Neural progenitor cell (in vitro differentiated cells): ENCODE results near the gene MAGED4B. TPM values are rescaled to one million over a fixed set of nuclear protein-coding genes. Genes with fewer than 3 reads are reported as not detected.
"Not testable (repeated sequence)": the region's sequence is repeated elsewhere in the genome, so short reads cannot be mapped to it uniquely, and the experiment has no call there.

ENCODE experiments used
- DNase-seq: peaks from one replicate; pipeline ENCODE4 v3.0.0-alpha.2; 2016; ENCODE audit warnings: low spot score
- H2AFZ ChIP-seq: fragments of 200-600 bp; sonication (generic); replicated peaks from 2 replicates; pipeline ENCODE4 v1.6.1; 2016; ENCODE audit warnings: antibody characterized with exemption
- H3F3A ChIP-seq: fragments of 200-600 bp; sonication (generic); 2 replicates; pipeline ENCODE4 v1.6.1; 2016; ENCODE audit warnings: antibody characterized with exemption, low read depth
- H3K27ac ChIP-seq: fragments of 200-600 bp; sonication (generic); 2 replicates; pipeline ENCODE4 v1.5.1; 2016; ENCODE audit warnings: mild to moderate bottlenecking
- H3K27me3 ChIP-seq: fragments of 200-600 bp; sonication (generic); 2 replicates; pipeline ENCODE4 v1.6.1; 2016; ENCODE audit warnings: mild to moderate bottlenecking, moderate library complexity
- H3K36me3 ChIP-seq: fragments of 200-600 bp; sonication (generic); 2 replicates; pipeline ENCODE4 v1.5.1; 2016
- H3K4me1 ChIP-seq: fragments of 200-600 bp; sonication (generic); 2 replicates; pipeline ENCODE4 v1.6.1; 2016; ENCODE audit warnings: mixed run types
- H3K4me2 ChIP-seq: fragments of 200-600 bp; sonication (generic); 2 replicates; pipeline ENCODE4 v1.6.1; 2016
- H3K4me3 ChIP-seq: fragments of 200-600 bp; sonication (generic); 2 replicates; pipeline ENCODE4 v1.5.1; 2016
- H3K79me2 ChIP-seq: fragments of 200-600 bp; sonication (generic); 2 replicates; pipeline ENCODE4 v1.6.1; 2016; ENCODE audit warnings: low read depth
- H3K9ac ChIP-seq: fragments of 200-600 bp; sonication (generic); 2 replicates; pipeline ENCODE4 v1.6.1; 2016
- H3K9me3 ChIP-seq: fragments of 200-600 bp; sonication (generic); 2 replicates; pipeline ENCODE4 v1.5.1; 2016; ENCODE audit warnings: low read depth
- H4K20me1 ChIP-seq: fragments of 200-600 bp; sonication (generic); 2 replicates; pipeline ENCODE4 v1.6.1; 2016; ENCODE audit warnings: low read depth
- H3K27ac Mint-ChIP-seq: 3 replicates; pipeline ENCODE4 v1.8.0; 2021; ENCODE audit warnings: mixed read lengths
- H3K27me3 Mint-ChIP-seq: 2 replicates; pipeline ENCODE4 v1.8.0; 2022; ENCODE audit warnings: low read depth, mild to moderate bottlenecking, inconsistent platforms, moderate library complexity, mixed read lengths; ENCODE audit not compliant: insufficient read depth
- H3K36me3 Mint-ChIP-seq: 3 replicates; pipeline ENCODE4 v1.8.0; 2021; ENCODE audit warnings: mixed read lengths
- H3K4me1 Mint-ChIP-seq: 3 replicates; pipeline ENCODE4 v1.8.0; 2021; ENCODE audit warnings: mixed read lengths
- H3K4me3 Mint-ChIP-seq: 3 replicates; pipeline ENCODE4 v1.8.0; 2021; ENCODE audit warnings: mild to moderate bottlenecking, moderate library complexity, mixed read lengths
- H3K9me3 Mint-ChIP-seq: 3 replicates; pipeline ENCODE4 v1.8.0; 2020; ENCODE audit warnings: mixed read lengths
- EZH2 ChIP-seq: fragments of 200-600 bp; sonication (generic); IDR thresholded peaks from 2 replicates; pipeline ENCODE4 v1.6.1; 2017; ENCODE audit warnings: antibody characterized with exemption, mild to moderate bottlenecking, moderate library complexity
- EZH2phosphoT487 ChIP-seq: fragments of 200-600 bp; sonication (generic); IDR thresholded peaks from 2 replicates; pipeline ENCODE4 v1.6.1; 2017; ENCODE audit warnings: antibody characterized with exemption
- total RNA-seq: library from RNA; depleted of rRNA; stranded (reverse); fragments of >200 nt; gene quantifications from 2 replicates; pipeline ENCODE4 v1.2.3, GENCODE V29; 2015; ENCODE audit warnings: low replicate concordance
- TF ChIP-seq, protein P1 (sequence below): fragments of 200-600 bp; sonication (generic); IDR thresholded peaks from 2 replicates; pipeline ENCODE4 v1.5.1; 2017; ENCODE audit warnings: antibody characterized with exemption, mild to moderate bottlenecking

MAGED4B gene, protein sequence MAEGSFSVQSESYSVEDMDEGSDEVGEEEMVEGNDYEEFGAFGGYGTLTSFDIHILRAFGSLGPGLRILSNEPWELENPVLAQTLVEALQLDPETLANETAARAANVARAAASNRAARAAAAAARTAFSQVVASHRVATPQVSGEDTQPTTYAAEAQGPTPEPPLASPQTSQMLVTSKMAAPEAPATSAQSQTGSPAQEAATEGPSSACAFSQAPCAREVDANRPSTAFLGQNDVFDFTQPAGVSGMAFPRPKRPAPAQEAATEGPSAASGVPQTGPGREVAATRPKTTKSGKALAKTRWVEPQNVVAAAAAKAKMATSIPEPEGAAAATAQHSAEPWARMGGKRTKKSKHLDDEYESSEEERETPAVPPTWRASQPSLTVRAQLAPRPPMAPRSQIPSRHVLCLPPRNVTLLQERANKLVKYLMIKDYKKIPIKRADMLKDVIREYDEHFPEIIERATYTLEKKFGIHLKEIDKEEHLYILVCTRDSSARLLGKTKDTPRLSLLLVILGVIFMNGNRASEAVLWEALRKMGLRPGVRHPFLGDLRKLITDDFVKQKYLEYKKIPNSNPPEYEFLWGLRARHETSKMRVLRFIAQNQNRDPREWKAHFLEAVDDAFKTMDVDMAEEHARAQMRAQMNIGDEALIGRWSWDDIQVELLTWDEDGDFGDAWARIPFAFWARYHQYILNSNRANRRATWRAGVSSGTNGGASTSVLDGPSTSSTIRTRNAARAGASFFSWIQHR
- 65.8 and 98.9 TPM in 2 replicates for total RNA-seq

DNA sequence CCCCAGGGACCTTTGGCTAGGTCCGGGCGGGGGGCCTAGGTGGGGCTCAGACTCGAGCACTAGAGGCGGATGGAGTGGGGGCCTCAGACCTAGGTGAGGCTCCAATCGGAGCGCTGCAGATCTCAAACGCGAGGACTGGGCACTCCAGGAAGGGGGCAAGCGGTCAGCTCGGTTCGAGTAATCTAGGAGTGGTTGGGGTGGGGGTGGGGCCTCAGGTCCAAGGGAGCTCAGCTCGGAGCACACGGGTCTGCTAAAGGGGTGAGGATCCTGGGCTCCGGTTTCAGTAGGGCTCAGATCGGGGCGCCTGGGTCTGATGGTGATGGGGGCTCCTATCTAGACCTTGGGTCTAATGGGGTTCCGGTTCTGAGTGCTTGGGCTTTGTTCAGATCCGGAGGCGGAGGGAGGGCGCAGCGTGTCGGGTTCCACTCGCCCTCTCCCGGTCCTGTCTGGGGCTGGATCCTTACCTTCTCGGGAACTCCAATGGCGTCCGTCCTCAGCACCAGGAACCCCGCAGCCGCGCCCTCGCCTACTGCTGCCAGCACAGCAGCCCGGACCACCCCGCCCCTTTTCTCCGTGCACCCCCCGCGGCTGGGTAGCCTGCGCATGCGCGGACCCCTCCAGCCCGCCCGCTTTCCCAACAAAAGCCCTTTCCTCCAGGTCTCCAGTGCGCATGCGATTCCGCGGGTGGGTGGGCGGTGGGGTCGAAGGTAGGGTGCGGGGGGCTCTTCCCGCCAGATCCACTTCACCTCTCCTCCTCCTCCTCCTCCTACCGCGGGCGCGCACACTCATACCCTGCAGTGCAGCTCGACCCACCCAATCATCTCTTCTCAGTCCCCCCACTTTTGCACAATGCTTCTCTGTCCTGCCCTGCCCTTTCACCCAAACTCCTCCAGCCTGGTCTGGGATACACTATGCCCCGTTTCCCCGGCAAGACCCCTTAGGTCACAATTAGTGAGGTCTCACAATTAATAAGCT is at the start of gene MAGED4B:
Gene MAGED4B, minus strand, starts transcription at position 518 of the 975 bp plus-strand sequence. CDS start 1,011 bp downstream, outside the sequence.
- H3K4me3 ChIP-seq, H3K27me3 ChIP-seq, H3K79me2 ChIP-seq, H3K27ac Mint-ChIP-seq, H3K27ac ChIP-seq, H3K9me3 Mint-ChIP-seq, H3F3A ChIP-seq, H3K36me3 ChIP-seq, H3K27me3 Mint-ChIP-seq, H3K4me1 Mint-ChIP-seq, DNase-seq, H3K9ac ChIP-seq, H3K4me1 ChIP-seq, H3K36me3 Mint-ChIP-seq, H3K4me2 ChIP-seq, H3K9me3 ChIP-seq, H2AFZ ChIP-seq, H4K20me1 ChIP-seq, H3K4me3 Mint-ChIP-seq: not testable (repeated sequence)

DNA sequence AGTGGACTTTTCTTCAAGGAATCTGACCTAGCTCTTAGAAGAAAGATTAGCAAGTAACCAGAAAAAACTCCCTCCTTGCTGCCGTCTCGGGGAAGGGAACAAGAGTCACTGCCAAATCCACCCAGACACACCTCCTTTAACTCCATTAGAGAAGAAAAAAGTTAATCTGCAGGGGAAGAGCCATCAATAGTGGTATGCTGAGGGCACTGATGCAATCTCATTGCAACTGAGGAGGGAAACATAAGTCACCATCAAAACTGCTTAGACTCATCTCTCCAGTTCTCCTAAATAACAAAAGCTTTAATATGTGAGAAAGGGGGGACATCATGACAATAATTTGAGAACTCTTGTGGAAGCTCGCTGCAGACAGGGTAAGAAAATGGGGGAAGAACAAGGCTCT is 49.3 kb upstream of the MAGED4B start:
- H3K27me3 Mint-ChIP-seq, result peaks cover 2% of the 10 kb centered on the region
- peaks cover 13% of the 10 kb centered on the region for H3K9me3 Mint-ChIP-seq

DNA sequence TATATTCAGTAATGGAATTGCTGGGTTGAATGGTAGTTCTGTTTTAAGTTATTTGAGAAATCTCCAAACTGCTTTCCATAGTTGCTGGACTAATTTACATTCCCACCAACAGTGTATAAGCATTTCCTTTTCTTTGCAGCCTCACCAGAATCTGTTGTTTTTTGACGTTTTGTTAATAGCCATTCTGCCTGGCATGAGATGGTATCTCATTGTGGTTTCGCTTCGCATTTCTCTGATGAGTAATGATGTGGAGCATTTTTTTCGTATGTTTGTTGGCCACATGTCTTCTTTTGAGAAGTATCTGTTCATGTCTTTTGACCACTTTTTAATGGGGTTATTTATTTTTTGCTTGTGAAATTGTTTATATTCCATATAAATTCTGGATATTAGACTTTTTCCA is 13.6 kb upstream of the MAGED4B start:
- Histone ChIP-seq H2AFZ (no peak overlapping the region), H3K4me3 (no peak overlapping the region), H3F3A (no peaks in the 10 kb centered on the region), H3K9ac (no peak overlapping the region), H3K36me3 (no peaks in the 10 kb centered on the region), H3K27me3 (no peaks in the 10 kb centered on the region), H3K27ac (no peak overlapping the region), H3K9me3 (peaks cover 5% of the 10 kb centered on the region), H3K4me2 (no peak overlapping the region), H3K79me2 (no peaks in the 10 kb centered on the region), H4K20me1 (no peaks in the 10 kb centered on the region), H3K4me1 (no peaks in the 10 kb centered on the region)
- no peak for DNase-seq
- Mint-ChIP-seq H3K4me3 (no peak overlapping the region), H3K27ac (no peak overlapping the region), H3K9me3 (no peaks in the 10 kb centered on the region), H3K27me3 (no peaks in the 10 kb centered on the region), H3K4me1 (no peaks in the 10 kb centered on the region), H3K36me3 (no peaks in the 10 kb centered on the region)
- TF ChIP-seq, protein P1, sequence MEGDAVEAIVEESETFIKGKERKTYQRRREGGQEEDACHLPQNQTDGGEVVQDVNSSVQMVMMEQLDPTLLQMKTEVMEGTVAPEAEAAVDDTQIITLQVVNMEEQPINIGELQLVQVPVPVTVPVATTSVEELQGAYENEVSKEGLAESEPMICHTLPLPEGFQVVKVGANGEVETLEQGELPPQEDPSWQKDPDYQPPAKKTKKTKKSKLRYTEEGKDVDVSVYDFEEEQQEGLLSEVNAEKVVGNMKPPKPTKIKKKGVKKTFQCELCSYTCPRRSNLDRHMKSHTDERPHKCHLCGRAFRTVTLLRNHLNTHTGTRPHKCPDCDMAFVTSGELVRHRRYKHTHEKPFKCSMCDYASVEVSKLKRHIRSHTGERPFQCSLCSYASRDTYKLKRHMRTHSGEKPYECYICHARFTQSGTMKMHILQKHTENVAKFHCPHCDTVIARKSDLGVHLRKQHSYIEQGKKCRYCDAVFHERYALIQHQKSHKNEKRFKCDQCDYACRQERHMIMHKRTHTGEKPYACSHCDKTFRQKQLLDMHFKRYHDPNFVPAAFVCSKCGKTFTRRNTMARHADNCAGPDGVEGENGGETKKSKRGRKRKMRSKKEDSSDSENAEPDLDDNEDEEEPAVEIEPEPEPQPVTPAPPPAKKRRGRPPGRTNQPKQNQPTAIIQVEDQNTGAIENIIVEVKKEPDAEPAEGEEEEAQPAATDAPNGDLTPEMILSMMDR, result no peak
- no peak for TF ChIP-seq EZH2phosphoT487
- TF ChIP-seq EZH2, result no peak

More for the DNA sequence above, 49.3 kb upstream of the MAGED4B start:
- H3K27ac ChIP-seq, result no peak overlapping the region
- Mint-ChIP-seq H3K4me3 (no peak overlapping the region), H3K4me1 (no peaks in the 10 kb centered on the region), H3K36me3 (no peaks in the 10 kb centered on the region), H3K27ac (no peak overlapping the region)
- H3K4me1 ChIP-seq, result no peaks in the 10 kb centered on the region
- no peak overlapping the region for H3K4me3 ChIP-seq
- no peaks in the 10 kb centered on the region for H3K9me3 ChIP-seq
- no peaks in the 10 kb centered on the region for H3K79me2 ChIP-seq
- no peaks in the 10 kb centered on the region for H3K27me3 ChIP-seq
- DNase-seq, result no peak
- H3F3A ChIP-seq, result no peaks in the 10 kb centered on the region
- H4K20me1 ChIP-seq, result no peaks in the 10 kb centered on the region
- no peak overlapping the region for H3K4me2 ChIP-seq
- H3K36me3 ChIP-seq, result no peaks in the 10 kb centered on the region
- no peak overlapping the region for H3K9ac ChIP-seq
- TF ChIP-seq, protein P1, result no peak
- TF ChIP-seq EZH2phosphoT487 (no peak), EZH2 (no peak)
- no peak overlapping the region for H2AFZ ChIP-seq
